Measurements from ENCODE around the gene SRRM5. TPM values are rescaled to one million over a fixed set of nuclear protein-coding genes. Genes with fewer than 3 reads are reported as not detected.
A peak's percentile ranks its signal among the peaks of the same experiment; 100 is the strongest.

The SRRM5 gene
- total and polyA plus RNA-seq, 2 of the 13 experiments (the other 11 are each of a cell fraction or from before 2014, with no cell fraction given) = 0.11 to 0.16 TPM

DNA sequence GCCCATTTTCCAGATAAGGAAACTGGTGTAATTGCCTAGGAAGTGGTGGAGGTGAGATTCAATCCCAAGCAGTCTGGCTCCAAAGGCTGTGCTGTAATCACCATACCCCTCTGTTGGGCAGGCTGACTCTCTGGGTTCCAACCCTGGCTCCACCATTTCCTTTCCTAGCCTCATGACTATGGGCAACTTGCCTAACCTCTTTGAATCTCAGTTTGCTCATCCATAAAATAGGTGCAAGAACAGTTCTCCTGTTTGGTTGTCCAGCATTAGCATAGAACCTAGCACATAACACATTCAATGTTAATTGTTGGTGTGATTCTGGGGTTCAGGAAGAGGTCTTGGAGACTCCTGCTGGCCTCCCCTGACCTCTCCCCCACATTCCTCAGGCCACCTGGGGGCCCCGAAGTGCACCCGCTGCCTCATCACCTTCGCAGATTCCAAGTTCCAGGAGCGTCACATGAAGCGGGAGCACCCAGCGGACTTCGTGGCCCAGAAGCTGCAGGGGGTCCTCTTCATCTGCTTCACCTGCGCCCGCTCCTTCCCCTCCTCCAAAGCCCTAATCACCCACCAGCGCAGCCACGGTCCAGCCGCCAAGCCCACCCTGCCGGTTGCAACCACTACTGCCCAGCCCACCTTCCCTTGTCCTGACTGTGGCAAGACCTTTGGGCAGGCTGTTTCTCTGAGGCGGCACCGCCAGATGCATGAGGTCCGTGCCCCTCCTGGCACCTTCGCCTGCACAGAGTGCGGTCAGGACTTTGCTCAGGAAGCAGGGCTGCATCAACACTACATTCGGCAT, 13.2 kb upstream of the SRRM5 start:
- ChIA-PET CTCF (ENCODE audit: low intra/inter-chr PET ratio, low total read pairs) (no interaction called here), POLR2A (interaction anchor here (0.5 kb wide), 1 partner anchor 10 kb away, joined by 3 read pairs; no protein-coding TSS in a partner anchor)
- Histone ChIP-seq H3K36me3 (replicated peaks in 1 of 2; ENCODE audit: control insufficient read depth in 1 of 2, insufficient read depth in 2 of 2, low read length in 2 of 2) (peaks cover 5 to 28% of the 10 kb centered on the region in 2 experiments; a peak in 4 of 5 replicates), H3K9ac (ENCODE audit: insufficient read depth, low read depth, low read length) (no peak overlapping the region), H2AFZ (ENCODE audit: low read length) (no peak overlapping the region), H4K20me1 (ENCODE audit: insufficient read depth, low read length) (peaks cover 2% of the 10 kb centered on the region; the same call in 1 of the 2 replicates), H3K79me2 (ENCODE audit: insufficient read depth, low read length) (peaks cover 27% of the 10 kb centered on the region), H3K27me3 (ENCODE audit: control insufficient read depth in 1 of 2, insufficient read depth in 2 of 2, low read length in 2 of 2) (no peaks in the 10 kb centered on the region; a peak in 1 of 5 replicates), H3K9me3 (ENCODE audit: low read length) (no peaks in the 10 kb centered on the region), H3K4me1 (ENCODE audit: insufficient read depth, low read length) (peaks cover 19% of the 10 kb centered on the region), H3K4me3 (replicated peaks in 1 of 3; ENCODE audit: insufficient read depth in 1 of 3, low read depth in 2 of 3, low read length in 3 of 3) (no peak overlapping the region), H3K27ac (ENCODE audit: extremely low read length, insufficient read depth, low read length) (no peak overlapping the region), H3K4me2 (ENCODE audit: low read depth, low read length) (no peak overlapping the region)
- DNase-seq (ENCODE audit: low spot score) (no peak), ATAC-seq (no peak), FAIRE-seq (no peak)
- intact Hi-C loops (cut with micrococcal nuclease; ENCODE audit: unreplicated experiment) = loop anchor here (10.0 kb wide), 1 partner anchor 74 kb away; the partner anchor contains the start of gene ETHE1
- no TSS peak for BruUV-seq (replicated peaks)
- peak; percentile 38 for TF ChIP-seq AGO2 (optimal IDR thresholded peaks at IDR 0.05; ENCODE audit: low read depth, low read length)
- no peak for TF ChIP-seq EZH2 (conservative IDR thresholded peaks at IDR 0.05; ENCODE audit: low read depth, low read length)
- TF ChIP-seq ZNF724P (CRISPR knock-in tag; IDR thresholded peaks at IDR 0.05; ENCODE audit: borderline replicate concordance) = no peak
- peak; percentile 81 for TF ChIP-seq ZNF629 (CRISPR knock-in tag; conservative IDR thresholded peaks at IDR 0.05)
- no peak for TF ChIP-seq ZFP41 (CRISPR knock-in tag; IDR thresholded peaks at IDR 0.05; ENCODE audit: borderline replicate concordance)
- TF ChIP-seq, protein P1, sequence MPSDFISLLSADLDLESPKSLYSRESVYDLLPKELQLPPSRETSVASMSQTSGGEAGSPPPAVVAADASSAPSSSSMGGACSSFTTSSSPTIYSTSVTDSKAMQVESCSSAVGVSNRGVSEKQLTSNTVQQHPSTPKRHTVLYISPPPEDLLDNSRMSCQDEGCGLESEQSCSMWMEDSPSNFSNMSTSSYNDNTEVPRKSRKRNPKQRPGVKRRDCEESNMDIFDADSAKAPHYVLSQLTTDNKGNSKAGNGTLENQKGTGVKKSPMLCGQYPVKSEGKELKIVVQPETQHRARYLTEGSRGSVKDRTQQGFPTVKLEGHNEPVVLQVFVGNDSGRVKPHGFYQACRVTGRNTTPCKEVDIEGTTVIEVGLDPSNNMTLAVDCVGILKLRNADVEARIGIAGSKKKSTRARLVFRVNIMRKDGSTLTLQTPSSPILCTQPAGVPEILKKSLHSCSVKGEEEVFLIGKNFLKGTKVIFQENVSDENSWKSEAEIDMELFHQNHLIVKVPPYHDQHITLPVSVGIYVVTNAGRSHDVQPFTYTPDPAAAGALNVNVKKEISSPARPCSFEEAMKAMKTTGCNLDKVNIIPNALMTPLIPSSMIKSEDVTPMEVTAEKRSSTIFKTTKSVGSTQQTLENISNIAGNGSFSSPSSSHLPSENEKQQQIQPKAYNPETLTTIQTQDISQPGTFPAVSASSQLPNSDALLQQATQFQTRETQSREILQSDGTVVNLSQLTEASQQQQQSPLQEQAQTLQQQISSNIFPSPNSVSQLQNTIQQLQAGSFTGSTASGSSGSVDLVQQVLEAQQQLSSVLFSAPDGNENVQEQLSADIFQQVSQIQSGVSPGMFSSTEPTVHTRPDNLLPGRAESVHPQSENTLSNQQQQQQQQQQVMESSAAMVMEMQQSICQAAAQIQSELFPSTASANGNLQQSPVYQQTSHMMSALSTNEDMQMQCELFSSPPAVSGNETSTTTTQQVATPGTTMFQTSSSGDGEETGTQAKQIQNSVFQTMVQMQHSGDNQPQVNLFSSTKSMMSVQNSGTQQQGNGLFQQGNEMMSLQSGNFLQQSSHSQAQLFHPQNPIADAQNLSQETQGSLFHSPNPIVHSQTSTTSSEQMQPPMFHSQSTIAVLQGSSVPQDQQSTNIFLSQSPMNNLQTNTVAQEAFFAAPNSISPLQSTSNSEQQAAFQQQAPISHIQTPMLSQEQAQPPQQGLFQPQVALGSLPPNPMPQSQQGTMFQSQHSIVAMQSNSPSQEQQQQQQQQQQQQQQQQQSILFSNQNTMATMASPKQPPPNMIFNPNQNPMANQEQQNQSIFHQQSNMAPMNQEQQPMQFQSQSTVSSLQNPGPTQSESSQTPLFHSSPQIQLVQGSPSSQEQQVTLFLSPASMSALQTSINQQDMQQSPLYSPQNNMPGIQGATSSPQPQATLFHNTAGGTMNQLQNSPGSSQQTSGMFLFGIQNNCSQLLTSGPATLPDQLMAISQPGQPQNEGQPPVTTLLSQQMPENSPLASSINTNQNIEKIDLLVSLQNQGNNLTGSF (CRISPR knock-in tag; IDR thresholded peaks at IDR 0.05) = no peak
- in situ Hi-C loops (cut with HindIII; ENCODE audit: extremely low pct_ligation_motif_present, low pct_unique_long_range_greater_than_20kb) = loop anchor here (5.0 kb wide), 1 partner anchor 54 kb away; no protein-coding TSS in a partner anchor
- WGBS (ENCODE audit: low lambda C conversion rate) = 97% methylated on average over 11 of the region's 19 CpGs

Measured in HepG2 (cell line).